A673 (cell line): ENCODE measurements around the gene APOC4. TPM values are rescaled to one million over a fixed set of nuclear protein-coding genes. Genes with fewer than 3 reads are reported as not detected.
"Not testable (repeated sequence)": the region's sequence is repeated elsewhere in the genome, so short reads cannot be mapped to it uniquely, and the experiment has no call there.

Experiments
- BruUV-seq: library from RNA; stranded (reverse); fragments of 400-500 nt; replicated peaks from 2 replicates; lab custom pipeline; 2021; lab: Mats Ljungman, UMichigan
- CTCF ChIA-PET: fragments of 300-600 bp; sonication (Branson Sonifier 250); formaldehyde crosslinking; loops from one replicate; lab custom pipeline; 2022; ENCODE audit warnings: antibody characterized with exemption; lab: Charles Lee
- POLR2A ChIA-PET: fragments of 300-600 bp; sonication (Branson Sonifier 250); formaldehyde crosslinking; loops from one replicate; lab custom pipeline; 2022; ENCODE audit warnings: antibody characterized with exemption; ENCODE audit not compliant: low non-redundant PET; lab: Charles Lee
- DNase-seq: peaks from one replicate; pipeline ENCODE4 v3.0.0-alpha.2; 2015; ENCODE audit warnings: low spot score
- H3K27ac ChIP-seq: fragments of 200-600 bp; sonication (generic); 2 replicates; pipeline ENCODE4 v1.5.1; 2016; ENCODE audit warnings: mixed run types, low read depth, mild to moderate bottlenecking, mixed read lengths, antibody characterized with exemption, low read length; ENCODE audit not compliant: poor library complexity, severe bottlenecking
- H3K27me3 ChIP-seq: fragments of 200-600 bp; sonication (generic); replicated peaks from 2 replicates; pipeline ENCODE4 v1.6.1; 2017; ENCODE audit warnings: mixed run types, low read depth, mild to moderate bottlenecking, mixed read lengths, antibody characterized with exemption, low read length; ENCODE audit not compliant: insufficient read depth, poor library complexity
- H3K36me3 ChIP-seq: fragments of 200-600 bp; sonication (generic); 2 replicates; pipeline ENCODE4 v1.6.1; 2016; ENCODE audit warnings: mixed run types, mild to moderate bottlenecking, mixed read lengths, antibody characterized with exemption, low read length; ENCODE audit not compliant: insufficient read depth, poor library complexity, severe bottlenecking
- H3K4me1 ChIP-seq: fragments of 200-600 bp; sonication (generic); 2 replicates; pipeline ENCODE4 v1.6.1; 2017; ENCODE audit warnings: mixed run types, mild to moderate bottlenecking, mixed read lengths, antibody characterized with exemption, low read length; ENCODE audit not compliant: insufficient read depth, poor library complexity, severe bottlenecking
- H3K4me3 ChIP-seq: fragments of 200-600 bp; sonication (generic); 2 replicates; pipeline ENCODE4 v1.5.1; 2016; ENCODE audit warnings: low read depth, mixed run types, mild to moderate bottlenecking, mixed read lengths, low read length; ENCODE audit not compliant: poor library complexity, severe bottlenecking
- H3K9me3 ChIP-seq: fragments of 200-600 bp; sonication (generic); 2 replicates; pipeline ENCODE4 v1.6.1; 2016; ENCODE audit warnings: mixed run types, low read depth, mild to moderate bottlenecking, mixed read lengths, antibody characterized with exemption, low read length; ENCODE audit not compliant: poor library complexity, severe bottlenecking
- CTCF ChIP-seq: fragments of 300-800, 200-600 bp; sonication (generic); conservative IDR thresholded peaks from 2 replicates; pipeline ENCODE4 v1.5.1; 2017; ENCODE audit warnings: low read depth, mild to moderate bottlenecking, antibody characterized with exemption, low read length, moderate library complexity, mixed read lengths
- EZH2 ChIP-seq: fragments of 200-600 bp; sonication (generic); IDR thresholded peaks from 2 replicates; pipeline ENCODE4 v1.6.1; 2017; ENCODE audit warnings: borderline replicate concordance, low read depth, mild to moderate bottlenecking, mixed read lengths, antibody characterized with exemption, low read length; ENCODE audit not compliant: poor library complexity, severe bottlenecking
- intact Hi-C: fragments of 100-400 bp; cut with micrococcal nuclease; formaldehyde crosslinking; loops from one replicate; pipeline ENCODE4 v1.10.0; 2022; ENCODE audit not compliant: unreplicated experiment
- total RNA-seq: library from RNA; stranded (reverse); gene quantifications from 2 replicates; pipeline ENCODE4 v1.2.3, GENCODE V29; 2021

The APOC4 gene
- total RNA-seq, 1 experiment from 2014 or later, result not detected

- TF ChIP-seq EZH2 (no peak), CTCF (no peak)
- no peaks in the 10 kb centered on the region for H3K9me3 ChIP-seq
- H3K27ac ChIP-seq, result no peak overlapping the region
- no peaks in the 10 kb centered on the region for H3K27me3 ChIP-seq
- no peaks in the 10 kb centered on the region for H3K4me1 ChIP-seq
- CTCF ChIA-PET, result no interaction called here
- no peak overlapping the region for H3K4me3 ChIP-seq
- POLR2A ChIA-PET, result no interaction called here
- intact Hi-C loops, result no loop called here
- no TSS peak for BruUV-seq
- no peak for DNase-seq
- H3K36me3 ChIP-seq, result peaks cover 18% of the 10 kb centered on the region
Observed at GRCh38 chr19:44968670-44969069, 26.6 kb downstream of the APOC4 start.

- DNase-seq, result no peak
- CTCF ChIA-PET, result no interaction called here
- Histone ChIP-seq H3K9me3 (no peaks in the 10 kb centered on the region), H3K36me3 (peaks cover 24% of the 10 kb centered on the region), H3K27me3 (no peaks in the 10 kb centered on the region), H3K4me1 (no peaks in the 10 kb centered on the region), H3K27ac (no peak overlapping the region), H3K4me3 (no peak overlapping the region)
- intact Hi-C loops, result no loop called here
- POLR2A ChIA-PET, result no interaction called here
- TF ChIP-seq CTCF, result no peak
- no peak for TF ChIP-seq EZH2
- BruUV-seq, result no TSS peak
Observed at GRCh38 chr19:44969437-44969836, 27.4 kb downstream of the APOC4 start.

- H3K9me3 ChIP-seq, H3K27me3 ChIP-seq, POLR2A ChIA-PET, H3K4me1 ChIP-seq, intact Hi-C loops, H3K4me3 ChIP-seq, DNase-seq, BruUV-seq, H3K27ac ChIP-seq: not testable (repeated sequence)
- peaks cover 42% of the 10 kb centered on the region for H3K36me3 ChIP-seq
- CTCF ChIA-PET, result interaction anchor here (0.6 kb wide), 1 partner anchor 17 kb away, joined by 4 read pairs; no protein-coding TSS in a partner anchor
Observed at GRCh38 chr19:44971451-44971850, 29.4 kb downstream of the APOC4 start.

- CTCF ChIA-PET, result no interaction called here
- no TSS peak for BruUV-seq
- Histone ChIP-seq H3K27me3 (no peaks in the 10 kb centered on the region), H3K36me3 (peaks cover 53% of the 10 kb centered on the region), H3K4me3 (no peak overlapping the region), H3K4me1 (no peaks in the 10 kb centered on the region), H3K27ac (no peak overlapping the region), H3K9me3 (no peaks in the 10 kb centered on the region)
- intact Hi-C loops, result no loop called here
- no peak for TF ChIP-seq EZH2
- TF ChIP-seq CTCF, result no peak
- POLR2A ChIA-PET, result no interaction called here
- no peak for DNase-seq
Observed at GRCh38 chr19:44972802-44973201, 30.8 kb downstream of the APOC4 start.
